SK-N-SH (cell line): ENCODE measurements around the gene ADAMTS13. TPM values are rescaled to one million over a fixed set of nuclear protein-coding genes. Genes with fewer than 3 reads are reported as not detected.

Experiments used
- CTCF ChIA-PET: fragments of 300-600, 350-600 bp; formaldehyde crosslinking; extraction: SDS; loops from one replicate; lab custom pipeline; 2021; lab: Yijun Ruan, JAX
- POLR2A ChIA-PET: fragments of 350-600 bp; sonication (Branson Sonifier 250); formaldehyde crosslinking; extraction: SDS; loops from one replicate; lab custom pipeline; 2020; ENCODE audit warnings: antibody characterized with exemption, inconsistent platforms; lab: Yijun Ruan, JAX
- DNase-seq: peaks from one replicate; pipeline ENCODE4 v3.0.0; 2012
- H2AFZ ChIP-seq: fragments of 200-600 bp; sonication (generic); 2 replicates; pipeline ENCODE4 v1.8.1; 2016; ENCODE audit warnings: antibody characterized with exemption, mild to moderate bottlenecking, low read depth
- H3F3A ChIP-seq: fragments of 200-600 bp; sonication (generic); replicated peaks from 2 replicates; pipeline ENCODE3; 2016; ENCODE audit warnings: antibody characterized with exemption, mild to moderate bottlenecking; ENCODE audit not compliant: insufficient read depth
- H3K27ac ChIP-seq, 2 experiments: fragments of 200-500 bp in 1 of 2; fragments of 200-600 bp in 1 of 2; sonication (Bioruptor generic) in 1 of 2; sonication (generic), shearing (Covaris generic) in 1 of 2; 2 replicates each; pipeline versions ENCODE4 v1.5.1 to v1.6.1; 2014 to 2016; ENCODE audit warnings: low read depth in 2 of 2, inconsistent platforms in 1 of 2, low read length in 1 of 2, mild to moderate bottlenecking in 1 of 2, mixed read lengths in 1 of 2
- H3K27me3 ChIP-seq: fragments of 200-600 bp; sonication (generic), shearing (Covaris generic); 2 replicates; pipeline ENCODE4 v1.6.1; 2016; ENCODE audit warnings: mixed run types; ENCODE audit not compliant: insufficient read depth
- H3K36me3 ChIP-seq, 2 experiments: fragments of 200-500 bp in 1 of 2; fragments of 200-600 bp in 1 of 2; sonication (Bioruptor generic) in 1 of 2; sonication (generic) in 1 of 2; replicated peaks in 1 of 2; 2 replicates each; pipeline versions ENCODE3 to v1.5.1; 2014 to 2016; ENCODE audit warnings: low read length in 1 of 2, mild to moderate bottlenecking in 1 of 2; ENCODE audit not compliant: insufficient read depth in 2 of 2, control insufficient read depth in 1 of 2
- H3K4me1 ChIP-seq, 2 experiments: fragments of 200-500 bp in 1 of 2; fragments of 200-600 bp in 1 of 2; sonication (Bioruptor generic) in 1 of 2; sonication (generic), shearing (Covaris generic) in 1 of 2; 2 replicates each; pipeline versions ENCODE4 v1.5.1 to v1.6.1; 2014 to 2016; ENCODE audit warnings: low read depth in 1 of 2, low read length in 1 of 2, mixed run types in 1 of 2; ENCODE audit not compliant: insufficient read depth in 2 of 2, control insufficient read depth in 1 of 2
- H3K4me2 ChIP-seq: fragments of 200-600 bp; sonication (generic), shearing (Covaris generic); 2 replicates; pipeline ENCODE4 v1.6.1; 2017; ENCODE audit warnings: mixed run types
- H3K4me3 ChIP-seq, 2 experiments: fragments of 200-500 bp in 1 of 2; fragments of 200-600 bp in 1 of 2; sonication (Bioruptor generic) in 1 of 2; sonication (generic), shearing (Covaris generic) in 1 of 2; 2 replicates each; pipeline versions ENCODE4 v1.5.1 to v1.8.1; 2014 to 2016; ENCODE audit warnings: low read depth in 2 of 2, inconsistent platforms in 1 of 2, low read length in 1 of 2, mild to moderate bottlenecking in 1 of 2, mixed read lengths in 1 of 2, moderate library complexity in 1 of 2
- H3K79me2 ChIP-seq: fragments of 200-600 bp; sonication (generic); 2 replicates; pipeline ENCODE4 v1.8.1; 2017; ENCODE audit warnings: mild to moderate bottlenecking; ENCODE audit not compliant: insufficient read depth
- H3K9ac ChIP-seq: fragments of 200-600 bp; sonication (generic); 2 replicates; pipeline ENCODE4 v1.6.1; 2017; ENCODE audit warnings: mixed run types
- H3K9me2 ChIP-seq: fragments of 200-600 bp; sonication (generic); 2 replicates; pipeline ENCODE4 v1.6.1; 2017; ENCODE audit warnings: mixed run types
- H3K9me3 ChIP-seq: fragments of 200-600 bp; sonication (generic); 2 replicates; pipeline ENCODE4 v1.6.1; 2017; ENCODE audit warnings: mixed run types, mild to moderate bottlenecking, moderate library complexity
- H4K20me1 ChIP-seq: fragments of 200-600 bp; sonication (generic); 2 replicates; pipeline ENCODE4 v1.6.1; 2017; ENCODE audit warnings: mild to moderate bottlenecking, mixed run types; ENCODE audit not compliant: insufficient read depth
- EP300 ChIP-seq, 2 experiments: IDR thresholded peaks; 2 replicates each; pipeline versions ENCODE4 v1.4.0 to v1.6.1; 2012; ENCODE audit warnings: borderline replicate concordance in 1 of 2, low read depth in 1 of 2, low read length in 1 of 2
- JUND ChIP-seq: IDR thresholded peaks from 2 replicates; pipeline ENCODE4 v1.4.0; 2012
- MEF2A ChIP-seq: IDR thresholded peaks from 2 replicates; pipeline ENCODE4 v1.4.0; 2012; ENCODE audit warnings: low read depth, borderline replicate concordance
- MXI1 ChIP-seq: IDR thresholded peaks from 2 replicates; pipeline ENCODE4 v1.6.1; 2012; ENCODE audit warnings: mild to moderate bottlenecking, low read depth, low read length, improper control_type of control experiment
- POLR2AphosphoS5 ChIP-seq: IDR thresholded peaks from 2 replicates; pipeline ENCODE4 v1.6.1; 2012; ENCODE audit warnings: low read depth, low read length
- SIN3A ChIP-seq: IDR thresholded peaks from 2 replicates; pipeline ENCODE4 v1.6.1; 2012; ENCODE audit warnings: low read depth, mild to moderate bottlenecking, low read length, moderate library complexity, borderline replicate concordance
- TCF12 ChIP-seq: IDR thresholded peaks from 2 replicates; pipeline ENCODE4 v1.4.0; 2012
- WGBS: methylation state at CpG from one replicate; pipeline ENCODE4 v1.1.6; 2017; ENCODE audit warnings: low lambda C conversion rate; 5-methylcytosine and 5-hydroxymethylcytosine counted together
- polyA plus RNA-seq, 3 experiments: library from polyadenylated mRNA; depleted of rRNA; stranded (reverse); fragments of >200 nt; gene quantifications; 2 replicates each; pipeline ENCODE4 v1.2.3, GENCODE V29; 2012
- TF ChIP-seq, protein P1 (sequence below): IDR thresholded peaks from 2 replicates; pipeline ENCODE4 v1.4.0; 2012; ENCODE audit warnings: low read depth, borderline replicate concordance
- TF ChIP-seq, protein P2 (sequence below): IDR thresholded peaks from 2 replicates; pipeline ENCODE4 v1.4.0; 2012; ENCODE audit warnings: low read depth, borderline replicate concordance

ADAMTS13 gene
- polyA plus RNA-seq, 1 of the 3 experiments (the other 2 are of a cell fraction), result 10.6 TPM

DNA sequence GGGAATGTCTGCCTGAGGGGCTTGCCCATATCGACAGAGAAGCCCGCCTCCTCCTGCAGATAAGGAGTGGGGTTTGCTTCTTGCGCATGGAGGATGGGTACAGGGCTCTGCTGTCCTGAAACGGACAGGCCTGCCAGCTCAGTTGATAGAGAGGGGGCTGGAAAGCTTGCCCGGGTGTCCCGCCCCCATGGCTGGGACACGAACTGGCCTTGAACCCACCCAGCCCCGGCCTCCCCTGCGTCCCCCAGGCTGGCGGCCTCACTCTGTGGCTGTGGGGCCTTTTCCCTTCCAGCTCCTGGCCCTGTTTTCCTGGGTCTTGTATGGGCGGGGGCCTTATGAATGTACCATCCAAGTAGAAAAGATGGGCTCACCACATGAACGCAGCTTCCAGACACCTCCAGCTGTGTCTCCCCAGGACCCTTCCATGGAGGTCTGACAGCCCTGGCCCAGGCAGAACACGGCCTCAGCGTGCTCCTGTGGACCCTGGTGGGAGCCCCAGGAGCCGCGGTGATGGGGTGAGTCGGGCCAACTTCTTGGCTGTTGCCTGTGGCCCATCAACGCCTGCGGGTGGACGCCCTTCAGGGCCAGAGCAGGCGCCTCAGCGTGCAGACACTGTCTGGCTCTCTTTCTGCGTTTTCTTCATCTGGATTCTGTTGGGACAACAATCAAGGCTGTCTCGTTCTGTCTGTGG, 72.6 kb downstream of the ADAMTS13 start:
- Histone ChIP-seq H3K79me2 (no peaks in the 10 kb centered on the region), H3K4me1 (peaks cover 0 to 36% of the 10 kb centered on the region in 2 experiments; a peak in 1 of 4 replicates), H2AFZ (no peak overlapping the region), H3K9me2 (no peaks in the 10 kb centered on the region), H3K9ac (no peak overlapping the region), H4K20me1 (no peaks in the 10 kb centered on the region), H3K27ac (no peak overlapping the region; a peak in 1 of 4 replicates), H3K4me3 (no peak overlapping the region), H3K9me3 (no peaks in the 10 kb centered on the region), H3K4me2 (no peak overlapping the region), H3K27me3 (no peaks in the 10 kb centered on the region), H3K36me3 (no peaks in the 10 kb centered on the region), H3F3A (no peaks in the 10 kb centered on the region)
- 81% methylated on average over 11 of the region's 24 CpGs for WGBS
- no peak for DNase-seq
- CTCF ChIA-PET, result interaction anchor here (1.1 to 3.0 kb wide), 5 partner anchors 8 to 309 kb away, joined by 3 to 20 read pairs (median 4); no protein-coding TSS in a partner anchor
- POLR2A ChIA-PET, result interaction anchor here (0.9 to 1.2 kb wide), 2 partner anchors 17 to 99 kb away, joined by 5 read pairs; partner anchors contain the start of gene SLC2A6
- no peak for TF ChIP-seq SIN3A
- no peak for TF ChIP-seq EP300 (IDR thresholded peaks at IDR 0.05; ENCODE audit: borderline replicate concordance in 1 of 2, low read depth in 1 of 2, low read length in 1 of 2)
- no peak for TF ChIP-seq JUND
- TF ChIP-seq, protein P1, sequence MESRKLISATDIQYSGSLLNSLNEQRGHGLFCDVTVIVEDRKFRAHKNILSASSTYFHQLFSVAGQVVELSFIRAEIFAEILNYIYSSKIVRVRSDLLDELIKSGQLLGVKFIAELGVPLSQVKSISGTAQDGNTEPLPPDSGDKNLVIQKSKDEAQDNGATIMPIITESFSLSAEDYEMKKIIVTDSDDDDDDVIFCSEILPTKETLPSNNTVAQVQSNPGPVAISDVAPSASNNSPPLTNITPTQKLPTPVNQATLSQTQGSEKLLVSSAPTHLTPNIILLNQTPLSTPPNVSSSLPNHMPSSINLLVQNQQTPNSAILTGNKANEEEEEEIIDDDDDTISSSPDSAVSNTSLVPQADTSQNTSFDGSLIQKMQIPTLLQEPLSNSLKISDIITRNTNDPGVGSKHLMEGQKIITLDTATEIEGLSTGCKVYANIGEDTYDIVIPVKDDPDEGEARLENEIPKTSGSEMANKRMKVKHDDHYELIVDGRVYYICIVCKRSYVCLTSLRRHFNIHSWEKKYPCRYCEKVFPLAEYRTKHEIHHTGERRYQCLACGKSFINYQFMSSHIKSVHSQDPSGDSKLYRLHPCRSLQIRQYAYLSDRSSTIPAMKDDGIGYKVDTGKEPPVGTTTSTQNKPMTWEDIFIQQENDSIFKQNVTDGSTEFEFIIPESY, result no peak
- TF ChIP-seq, all 33 proteins: peak for 0

DNA sequence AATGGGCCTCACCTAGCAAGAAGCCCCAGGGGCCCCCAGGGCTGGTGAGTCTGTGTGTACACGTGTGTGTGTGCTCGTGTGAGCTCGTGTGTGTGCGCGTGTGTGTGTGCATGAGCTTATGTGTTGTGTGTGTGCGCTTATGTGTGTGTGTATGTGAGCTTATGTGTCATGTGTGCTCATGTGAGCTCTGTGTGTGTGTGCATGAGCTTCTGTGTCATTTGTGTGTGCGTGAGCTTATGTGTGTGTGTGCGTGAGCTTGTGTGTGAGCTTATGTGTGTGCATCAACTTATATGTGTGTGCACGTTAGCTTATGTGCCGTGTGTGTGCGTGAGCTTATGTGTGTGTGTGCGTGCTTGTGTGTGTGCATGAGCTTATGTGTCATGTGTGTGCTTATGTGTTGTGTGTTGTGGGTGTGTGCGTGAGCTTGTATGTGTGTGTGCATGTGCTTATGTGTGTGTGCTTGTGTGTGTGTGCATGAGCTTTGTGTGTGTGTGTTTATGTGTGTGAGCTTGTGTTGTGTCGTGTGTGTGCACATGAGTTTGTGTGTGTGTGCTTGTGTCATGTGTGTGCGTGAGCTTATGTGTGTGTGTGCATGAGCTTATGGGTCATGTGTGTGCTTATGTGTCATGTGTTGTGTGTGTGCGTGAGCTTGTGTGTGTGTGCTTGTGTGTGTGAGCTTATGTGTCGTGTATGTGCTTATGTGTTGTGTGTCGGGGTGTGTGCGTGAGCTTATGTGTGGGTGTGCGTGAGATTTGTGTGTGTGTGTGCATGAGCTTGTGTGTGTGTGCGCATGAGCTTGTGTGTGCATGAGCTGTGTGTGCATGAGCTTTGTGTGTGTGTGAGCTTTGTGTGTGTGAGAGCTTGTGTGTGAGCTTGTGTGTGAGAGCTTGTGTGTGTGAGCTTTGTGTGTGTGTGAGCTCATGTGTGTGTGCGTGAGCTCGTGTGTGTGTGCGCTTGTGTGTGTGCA, 73.4 kb downstream of the ADAMTS13 start:
- H3K27ac ChIP-seq, result no peak overlapping the region
- H3K36me3 ChIP-seq, result no peaks in the 10 kb centered on the region
- no peaks in the 10 kb centered on the region for H3K27me3 ChIP-seq
- TF ChIP-seq, protein P2, sequence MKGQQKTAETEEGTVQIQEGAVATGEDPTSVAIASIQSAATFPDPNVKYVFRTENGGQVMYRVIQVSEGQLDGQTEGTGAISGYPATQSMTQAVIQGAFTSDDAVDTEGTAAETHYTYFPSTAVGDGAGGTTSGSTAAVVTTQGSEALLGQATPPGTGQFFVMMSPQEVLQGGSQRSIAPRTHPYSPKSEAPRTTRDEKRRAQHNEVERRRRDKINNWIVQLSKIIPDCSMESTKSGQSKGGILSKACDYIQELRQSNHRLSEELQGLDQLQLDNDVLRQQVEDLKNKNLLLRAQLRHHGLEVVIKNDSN, result no peak
- TF ChIP-seq POLR2AphosphoS5 (no peak), MXI1 (no peak), EP300 (IDR thresholded peaks at IDR 0.05; ENCODE audit: borderline replicate concordance in 1 of 2, low read depth in 1 of 2, low read length in 1 of 2) (no peak), TCF12 (no peak), MEF2A (no peak)
- TF ChIP-seq, all 33 proteins: peak for 0
- WGBS, result 87% methylated on average over 24 of the region's 24 CpGs
- no peak for DNase-seq
- Histone ChIP-seq H3K4me3 (no peak overlapping the region), H3K9me3 (no peaks in the 10 kb centered on the region), H3K9ac (no peak overlapping the region), H3F3A (no peaks in the 10 kb centered on the region), H3K79me2 (no peaks in the 10 kb centered on the region), H3K9me2 (no peaks in the 10 kb centered on the region), H2AFZ (no peak overlapping the region), H3K4me2 (no peak overlapping the region), H4K20me1 (no peaks in the 10 kb centered on the region), H3K4me1 (peaks cover 0 to 36% of the 10 kb centered on the region in 2 experiments; a peak in 1 of 4 replicates)
- ChIA-PET CTCF (interaction anchor here (1.1 to 3.0 kb wide), 4 partner anchors 9 to 310 kb away, joined by 3 to 20 read pairs (median 4); no protein-coding TSS in a partner anchor), POLR2A (interaction anchor here (0.8 to 1.2 kb wide), 4 partner anchors 10 to 98 kb away, joined by 3 to 5 read pairs (median 4); partner anchors contain the start of gene SLC2A6)
